ENCODE measurements around the gene SPCS2.
"Not testable (repeated sequence)": the region's sequence is repeated elsewhere in the genome, so short reads cannot be mapped to it uniquely, and the experiment has no call there.

Gene SPCS2

GRCh38 chr11:75002516-75002915, 53.5 kb downstream of the SPCS2 start:
- no peak for DNase-seq (ENCODE audit: low spot score)

DNA sequence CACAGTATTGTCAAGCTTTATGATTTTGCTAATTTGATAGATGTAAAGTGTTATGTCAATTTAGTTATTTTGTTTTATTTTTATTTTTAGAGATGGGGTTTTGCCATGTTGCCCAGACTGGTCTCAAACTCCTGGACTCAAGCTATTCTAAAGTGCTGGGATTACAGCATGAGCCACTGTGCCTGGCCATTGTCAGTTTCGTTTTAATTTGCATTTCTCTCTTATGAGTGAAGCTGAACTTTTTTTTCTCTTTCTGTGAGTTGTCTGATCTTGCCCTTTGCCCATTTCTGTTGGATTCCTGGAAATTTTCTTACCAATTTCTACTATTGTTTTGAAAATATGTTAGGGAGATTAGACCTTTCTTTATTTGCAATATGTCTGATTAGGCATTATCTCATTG, 55.1 kb downstream of the SPCS2 start:
- DNase-seq (ENCODE audit: low spot score), result no peak

DNA sequence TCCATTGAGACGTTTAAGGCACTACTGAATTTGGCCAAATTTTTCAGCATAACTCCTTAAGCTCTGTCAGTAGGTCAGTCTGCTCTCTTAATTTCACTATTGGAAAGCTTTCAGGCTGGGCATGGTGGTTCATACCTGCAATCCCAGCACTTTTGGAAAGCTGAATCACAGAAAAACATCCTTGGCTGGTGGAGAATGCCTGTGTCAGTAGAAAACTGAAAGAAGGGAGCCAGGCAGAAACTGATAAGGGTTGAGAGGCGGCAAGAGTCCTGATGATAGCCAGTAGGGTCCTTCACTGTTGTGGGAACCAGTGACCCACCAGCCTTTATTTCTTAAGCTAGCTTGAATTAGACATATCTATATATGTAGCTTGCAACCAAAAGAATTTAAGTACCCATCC, 62.3 kb downstream of the SPCS2 start:
- no peak for DNase-seq (ENCODE audit: low spot score)

GRCh38 chr11:75011872-75012271, 62.8 kb downstream of the SPCS2 start:
- no peak for DNase-seq (ENCODE audit: low spot score)

GRCh38 chr11:75013051-75013450, 64.0 kb downstream of the SPCS2 start:
- DNase-seq (ENCODE audit: low spot score), result no peak

DNA sequence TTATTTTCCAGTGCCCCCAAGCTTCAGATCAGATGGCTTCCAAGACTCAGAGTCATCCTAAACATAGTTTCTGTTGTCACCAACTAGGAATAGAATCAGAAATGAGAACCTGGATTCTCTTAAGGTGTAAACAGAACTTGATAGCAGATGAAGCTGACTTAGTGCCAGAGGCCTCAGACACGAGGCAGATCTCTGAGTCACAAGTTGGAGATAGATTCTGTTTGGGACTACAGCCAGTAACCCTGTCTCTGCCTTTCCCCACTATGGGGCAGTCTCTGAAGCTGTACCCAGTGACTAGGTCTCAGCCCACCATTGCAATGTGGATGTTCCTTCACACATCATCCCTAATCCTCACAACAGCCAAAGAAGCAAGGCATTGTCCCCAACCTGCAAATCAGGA, 65.1 kb downstream of the SPCS2 start:
- DNase-seq (ENCODE audit: low spot score), result no peak

DNA sequence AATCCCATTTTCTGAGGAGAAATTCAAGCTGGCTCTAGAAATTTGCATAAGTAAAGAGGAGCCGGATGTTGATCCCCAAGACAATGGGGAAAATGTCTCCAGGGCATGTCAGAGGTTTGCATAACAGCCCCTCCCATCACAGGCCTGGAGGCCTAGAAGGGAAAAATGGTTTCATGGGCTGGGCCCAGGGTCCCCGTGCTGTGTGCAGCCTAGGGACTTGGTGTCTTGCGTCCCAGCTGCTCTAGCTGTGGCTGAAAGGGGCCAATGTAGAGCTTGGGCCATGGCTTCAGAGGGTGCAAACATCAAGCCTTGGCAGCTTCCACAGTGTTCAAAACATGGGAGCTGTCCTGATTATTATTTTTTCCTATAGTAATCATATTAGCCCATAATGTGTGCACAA, 70.1 kb downstream of the SPCS2 start:
- not testable (repeated sequence) for DNase-seq (ENCODE audit: low spot score)

GRCh38 chr11:75020328-75020727, 71.3 kb downstream of the SPCS2 start:
- not testable (repeated sequence) for DNase-seq (ENCODE audit: low spot score)

DNA sequence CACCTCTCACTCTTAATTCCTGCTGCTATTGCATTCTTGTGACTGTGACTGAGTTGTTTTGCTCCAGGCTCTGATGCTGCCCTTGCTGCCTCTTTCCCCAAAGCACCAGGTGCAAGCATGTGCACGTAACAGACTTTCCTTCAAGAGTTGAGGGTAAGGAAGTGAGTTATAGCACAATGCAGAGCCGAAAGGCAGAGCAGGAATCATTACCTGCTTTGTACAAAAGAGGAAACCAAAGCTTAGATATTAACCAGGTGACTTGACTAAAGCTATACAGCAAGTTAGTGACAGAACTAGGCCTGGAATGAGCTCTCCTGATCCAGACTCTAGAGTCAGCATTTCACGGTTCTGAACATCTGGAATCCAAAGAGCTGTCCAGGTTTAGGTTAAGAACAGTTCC, 73.2 kb downstream of the SPCS2 start:
- DNase-seq (ENCODE audit: low spot score), result no peak

DNA sequence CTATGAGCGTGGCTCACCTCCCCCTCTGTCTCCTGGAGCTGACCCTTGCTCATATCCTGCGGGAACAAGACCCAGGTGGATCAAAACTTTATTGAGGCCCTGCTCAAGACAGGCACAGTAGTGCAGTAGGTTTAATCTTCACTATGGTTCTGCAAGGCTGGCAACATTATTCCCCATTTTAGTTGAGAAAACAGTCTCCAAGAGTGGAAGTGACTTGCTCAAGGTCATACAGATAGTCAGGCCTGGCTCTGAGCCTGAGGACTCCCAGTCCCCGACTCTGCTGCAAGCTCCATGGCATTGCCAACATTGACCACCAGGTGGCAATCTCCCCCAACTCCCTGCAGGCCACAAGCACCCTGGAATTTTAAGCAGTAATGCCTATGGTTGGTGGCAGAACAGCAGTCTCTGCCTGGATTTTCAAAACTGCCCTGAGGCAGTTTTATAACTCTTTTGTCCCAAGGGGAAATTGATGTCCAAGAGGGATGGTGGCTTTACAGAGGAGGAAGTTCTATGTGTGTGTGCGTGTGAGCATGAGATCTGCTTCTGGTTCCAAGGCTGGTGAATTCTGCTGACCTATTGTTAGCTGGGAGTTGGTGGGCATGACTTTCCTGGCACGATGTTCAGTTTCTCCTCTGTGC, 73.8 kb downstream of the SPCS2 start:
- peak; percentile 68 for DNase-seq (ENCODE audit: low spot score)

DNA sequence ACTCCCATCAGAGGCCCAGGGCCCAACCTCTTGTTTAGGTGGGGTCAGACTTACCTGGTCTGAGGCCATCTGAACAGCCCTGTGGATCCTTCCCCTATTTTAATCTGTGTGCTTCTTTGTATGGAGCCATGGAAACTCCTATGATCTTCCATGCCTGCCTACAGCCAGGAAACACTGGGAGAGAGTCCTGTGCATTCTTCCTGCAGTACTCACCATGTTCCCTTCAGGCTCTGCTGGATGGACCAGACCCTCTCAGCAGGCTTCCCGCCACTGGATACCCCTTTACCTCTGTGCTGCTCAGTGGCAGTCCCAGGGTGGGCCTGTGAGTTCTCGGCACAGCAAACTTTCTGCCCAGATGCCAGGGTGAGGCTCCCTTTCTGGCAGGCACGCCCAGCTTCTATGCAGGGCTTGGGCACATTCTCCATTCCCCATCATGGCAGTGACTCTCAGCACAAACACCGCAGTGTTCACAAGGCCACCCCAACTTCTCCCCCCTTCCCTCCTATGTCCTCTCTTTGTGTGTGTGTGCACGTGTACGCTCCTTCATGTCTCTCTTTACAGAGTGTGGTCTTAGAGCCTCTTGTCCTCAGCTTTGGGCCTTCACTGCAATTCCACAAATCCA, 74.5 kb downstream of the SPCS2 start:
- DNase-seq (ENCODE audit: low spot score), result no peak

GRCh38 chr11:75024068-75024449, 75.0 kb downstream of the SPCS2 start:
- DNase-seq (ENCODE audit: low spot score), result no peak

DNA sequence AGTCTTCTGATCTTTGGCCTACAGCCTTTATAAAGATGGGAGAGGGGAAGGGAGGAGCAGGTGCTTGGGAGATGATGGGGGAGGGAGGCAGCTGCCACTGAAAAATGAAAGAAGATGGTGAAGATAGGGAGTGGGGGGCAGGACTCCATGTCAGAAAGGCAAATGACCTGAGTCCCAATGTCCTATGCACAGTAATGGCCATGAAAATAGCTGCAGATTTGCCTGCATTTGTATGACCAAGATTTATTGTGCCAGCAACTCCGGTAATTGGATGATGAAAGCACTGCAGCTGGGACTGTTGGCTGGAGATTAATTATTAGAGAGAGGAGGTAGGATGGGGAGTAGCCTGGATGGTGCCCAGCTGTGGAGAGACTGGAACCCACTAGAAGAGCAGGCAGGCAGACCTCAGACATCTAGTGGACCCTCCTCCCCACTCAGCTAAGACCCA, 75.7 kb downstream of the SPCS2 start:
- no peak for DNase-seq (ENCODE audit: low spot score)

DNA sequence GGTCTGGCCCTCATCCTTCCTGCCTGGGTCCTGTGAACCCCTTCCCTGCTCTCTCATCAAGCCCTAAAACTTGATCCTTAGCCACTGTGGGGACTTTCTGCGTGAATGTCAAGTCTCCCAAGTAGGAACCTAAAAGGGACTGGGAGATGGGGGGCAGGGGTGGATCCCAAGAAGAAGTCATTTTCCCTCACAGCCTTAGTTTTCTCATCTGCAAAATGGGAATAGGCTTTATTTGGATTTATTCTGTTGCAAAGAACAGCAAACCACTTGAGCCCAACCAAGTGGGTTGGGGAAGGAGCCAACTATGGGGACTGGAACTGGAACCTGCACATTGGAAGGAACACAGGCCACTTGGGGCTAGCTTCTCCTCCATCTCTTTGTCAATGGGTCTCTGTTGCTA, 76.5 kb downstream of the SPCS2 start:
- no peak for DNase-seq (ENCODE audit: low spot score)

GRCh38 chr11:75028321-75028720, 79.3 kb downstream of the SPCS2 start:
- DNase-seq (ENCODE audit: low spot score), result no peak

Measured in CD4-positive, alpha-beta T cell treated with Interleukin-2 at 100 ng/mL for 4 hours (primary cell).